Pancreas (tissue), 10 donors: ENCODE results near the gene RNF111. TPM values are rescaled to one million over a fixed set of nuclear protein-coding genes. Genes with fewer than 3 reads are reported as not detected.

Source experiments
- ATAC-seq, 4 donors: fragments of 200-7000 bp; cut with Tn5 transposase; one replicate each; pipeline versions ENCODE4 v1.8.0 to v1.9.1; 2020; ENCODE audit warnings: mild to moderate bottlenecking in 4 of 4, moderate library complexity in 4 of 4
- DNase-seq, 6 donors: peaks; one replicate each; pipeline ENCODE4 v3.0.0-alpha.2; 2020
- FAIRE-seq: peaks from 2 replicates; lab custom pipeline; 2012; peaks lifted over from hg19 to GRCh38; lab: Jason Lieb, UNC
- H3K27ac ChIP-seq, 4 donors: fragments of 200-600 bp; sonication (generic); 1 replicate in 3 of 4; 2 replicates in 1 of 4; pipeline versions ENCODE4 v1.5.0 to v1.8.0; 2020
- H3K27me3 ChIP-seq, 4 donors: fragments of 200-600 bp; one replicate each; pipeline ENCODE4 v1.8.0; 2021
- H3K36me3 ChIP-seq, 3 donors: fragments of 200-600 bp; sonication (generic) in 1 of 3; one replicate each; pipeline versions ENCODE4 v1.5.0 to v1.8.0; 2020 to 2021
- H3K4me1 ChIP-seq, 3 donors: fragments of 200-600 bp; one replicate each; pipeline ENCODE4 v1.8.0; 2021
- H3K4me3 ChIP-seq, 4 donors: fragments of 200-600 bp; sonication (generic) in 2 of 4; one replicate each; pipeline versions ENCODE4 v1.5.0 to v1.8.0; 2020 to 2021
- H3K9me3 ChIP-seq, 4 donors: fragments of 200-600 bp; one replicate each; pipeline ENCODE4 v1.8.0; 2021
- WGBS, 2 donors: extraction: QIAGEN DNeasy Blood & Tissue Kit; methylation state at CpG; one replicate each; pipeline ENCODE4 v1.1.7; 2013; 5-methylcytosine and 5-hydroxymethylcytosine counted together
- intact Hi-C, 3 donors: fragments of 100-400 bp; cut with DNase I; formaldehyde crosslinking; loops; one replicate each; pipeline versions ENCODE4 v1.11.1 to v1.14.2; 2022
- polyA plus RNA-seq, 2 donors: library from polyadenylated mRNA; stranded (reverse); fragments of 200-250 nt; gene quantifications; one replicate each; pipeline ENCODE4 v1.2.3, GENCODE V29; 2013
- total RNA-seq, 6 donors: library from RNA; stranded (reverse); fragmentation: NEBNext Ultra II Directional in 4 of 6; extraction: Animal tissue kit (Norgen Biotek cat#: 25700) in 4 of 6; gene quantifications; one replicate each; pipeline versions ENCODE4 v1.2.1 to v1.2.4, GENCODE V29; 2021 to 2023
- TF ChIP-seq, protein P1 (sequence below), 4 donors: fragments of 200-600 bp; sonication (generic) in 3 of 4; IDR thresholded peaks; one replicate each; pipeline versions ENCODE4 v1.5.0 to v1.8.0; 2021; ENCODE audit warnings: antibody characterized with exemption in 4 of 4
- donor health status: healthy with polysubstance abuse.
- donor health status: DM: no; HTN: no; CAD: no; lungs with moderate emphysema.
- donor health status: DM: no; HTN: no; CAD: no.
- donor health status: control.
- donor health status: control.
- donor health status: Bipolar disorder and iron deficiency.
- donor health status: DM: yes; HTN: yes; CAD: no.
- donor health status: DM: no; HTN: no; CAD: no.
- donor health status: DM: no; HTN: no; CAD: no.
- donor health status: DM: yes; HTN: yes; CAD: no.

Gene RNF111
- total and polyA plus RNA-seq, 8 donors = 4.6 to 25.8 (median 12.3) TPM

- Histone ChIP-seq H3K9me3 (no peaks in the 10 kb centered on the region), H3K4me3 (no peak overlapping the region)
- no peak for FAIRE-seq
Observed at GRCh38 chr15:59028387-59028955, 41.0 kb downstream of the RNF111 start.

GRCh38 chr15:59029554-59029953 is 42.1 kb downstream of the RNF111 start:
- intact Hi-C loops = no loop called here
- no peak overlapping the region for H3K4me3 ChIP-seq
- TF ChIP-seq, protein P1, sequence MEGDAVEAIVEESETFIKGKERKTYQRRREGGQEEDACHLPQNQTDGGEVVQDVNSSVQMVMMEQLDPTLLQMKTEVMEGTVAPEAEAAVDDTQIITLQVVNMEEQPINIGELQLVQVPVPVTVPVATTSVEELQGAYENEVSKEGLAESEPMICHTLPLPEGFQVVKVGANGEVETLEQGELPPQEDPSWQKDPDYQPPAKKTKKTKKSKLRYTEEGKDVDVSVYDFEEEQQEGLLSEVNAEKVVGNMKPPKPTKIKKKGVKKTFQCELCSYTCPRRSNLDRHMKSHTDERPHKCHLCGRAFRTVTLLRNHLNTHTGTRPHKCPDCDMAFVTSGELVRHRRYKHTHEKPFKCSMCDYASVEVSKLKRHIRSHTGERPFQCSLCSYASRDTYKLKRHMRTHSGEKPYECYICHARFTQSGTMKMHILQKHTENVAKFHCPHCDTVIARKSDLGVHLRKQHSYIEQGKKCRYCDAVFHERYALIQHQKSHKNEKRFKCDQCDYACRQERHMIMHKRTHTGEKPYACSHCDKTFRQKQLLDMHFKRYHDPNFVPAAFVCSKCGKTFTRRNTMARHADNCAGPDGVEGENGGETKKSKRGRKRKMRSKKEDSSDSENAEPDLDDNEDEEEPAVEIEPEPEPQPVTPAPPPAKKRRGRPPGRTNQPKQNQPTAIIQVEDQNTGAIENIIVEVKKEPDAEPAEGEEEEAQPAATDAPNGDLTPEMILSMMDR (IDR thresholded peaks at IDR 0.05) = no peak
- WGBS, 2 donors = 54 to 63% methylated on average over 1 of the region's 1 CpG
- H3K4me1 ChIP-seq = no peaks in the 10 kb centered on the region
- H3K27me3 ChIP-seq = no peaks in the 10 kb centered on the region
- H3K36me3 ChIP-seq = peaks cover 0 to 11% (median 0%) of the 10 kb centered on the region in 3 donors
- ATAC-seq = no peak
- H3K9me3 ChIP-seq = no peaks in the 10 kb centered on the region
- DNase-seq = no peak
- H3K27ac ChIP-seq = no peak overlapping the region
- no peak for FAIRE-seq

More at GRCh38 chr15:59028387-59028955, 41.0 kb downstream of the RNF111 start:
- TF ChIP-seq, protein P1 (IDR thresholded peaks at IDR 0.05) = no peak
- no peak for DNase-seq
- no peaks in the 10 kb centered on the region for H3K4me1 ChIP-seq
- ATAC-seq = no peak
- no peak overlapping the region for H3K27ac ChIP-seq
- intact Hi-C loops = no loop called here
- H3K27me3 ChIP-seq = no peaks in the 10 kb centered on the region
- 96 to 97% methylated on average over 4 of the region's 4 CpGs for WGBS, 2 donors
- peaks cover 0 to 11% (median 0%) of the 10 kb centered on the region in 3 donors for H3K36me3 ChIP-seq

- no peak overlapping the region for H3K4me3 ChIP-seq
- FAIRE-seq (no peak), DNase-seq (no peak), ATAC-seq (no peak)
- no peaks in the 10 kb centered on the region for H3K27me3 ChIP-seq
- H3K4me1 ChIP-seq = no peaks in the 10 kb centered on the region
- intact Hi-C loops = no loop called here
- 75 to 82% methylated on average over 3 of the region's 3 CpGs for WGBS, 2 donors
- TF ChIP-seq, protein P1 (IDR thresholded peaks at IDR 0.05) = no peak
- H3K9me3 ChIP-seq = no peaks in the 10 kb centered on the region
- H3K36me3 ChIP-seq = peaks cover 0 to 11% (median 0%) of the 10 kb centered on the region in 3 donors
- no peak overlapping the region for H3K27ac ChIP-seq
Observed at GRCh38 chr15:59035201-59035600, 47.7 kb downstream of the RNF111 start.

- no peak for ATAC-seq
- intact Hi-C loops = no loop called here
- TF ChIP-seq, protein P1 (IDR thresholded peaks at IDR 0.05) = no peak
- FAIRE-seq = no peak
- H3K27ac ChIP-seq = no peak overlapping the region
- H3K27me3 ChIP-seq = no peaks in the 10 kb centered on the region
- H3K36me3 ChIP-seq = no peaks in the 10 kb centered on the region
- WGBS, 2 donors = 87 to 89% methylated on average over 2 of the region's 2 CpGs
- no peaks in the 10 kb centered on the region for H3K4me1 ChIP-seq
- DNase-seq = no peak
- H3K9me3 ChIP-seq = no peaks in the 10 kb centered on the region
- no peak overlapping the region for H3K4me3 ChIP-seq
Observed at GRCh38 chr15:59039225-59039624, 51.8 kb downstream of the RNF111 start.

GRCh38 chr15:59042041-59042440 is 54.6 kb downstream of the RNF111 start:
- Histone ChIP-seq H3K4me3 (no peak overlapping the region), H3K4me1 (no peaks in the 10 kb centered on the region), H3K9me3 (no peaks in the 10 kb centered on the region), H3K27me3 (no peaks in the 10 kb centered on the region), H3K27ac (no peak overlapping the region), H3K36me3 (no peaks in the 10 kb centered on the region)
- DNase-seq (no peak), FAIRE-seq (no peak), ATAC-seq (no peak)
- WGBS, 2 donors = 96 to 97% methylated on average over 6 of the region's 6 CpGs
- intact Hi-C loops = no loop called here
- TF ChIP-seq, protein P1 (IDR thresholded peaks at IDR 0.05) = no peak
